ENCODE results near the gene STAT3.

STAT3 gene

GRCh38 chr17:42286411-42287221, 101.6 kb downstream of the STAT3 start:
- no peak overlapping the region for H3K4me3 ChIP-seq (replicated peaks; ENCODE audit: low read depth, low read length)
- no peak for TF ChIP-seq CTCF (IDR thresholded peaks at IDR 0.05; ENCODE audit: low read depth, low read length, missing control alignments)
- DNase-seq (ENCODE audit: extremely low read depth, low read depth) = no peak

- no peak for TF ChIP-seq CTCF (IDR thresholded peaks at IDR 0.05; ENCODE audit: low read depth, low read length, missing control alignments)
- no peak for DNase-seq (ENCODE audit: extremely low read depth, low read depth)
- no peak overlapping the region for H3K4me3 ChIP-seq (replicated peaks; ENCODE audit: low read depth, low read length)
Observed at GRCh38 chr17:42285346-42286050, 102.7 kb downstream of the STAT3 start.

GRCh38 chr17:42284566-42284965, 103.7 kb downstream of the STAT3 start:
- H3K4me3 ChIP-seq (replicated peaks; ENCODE audit: low read depth, low read length) = no peak overlapping the region
- DNase-seq (ENCODE audit: extremely low read depth, low read depth) = no peak
- no peak for TF ChIP-seq CTCF (IDR thresholded peaks at IDR 0.05; ENCODE audit: low read depth, low read length, missing control alignments)

- no peak for TF ChIP-seq CTCF (IDR thresholded peaks at IDR 0.05; ENCODE audit: low read depth, low read length, missing control alignments)
- H3K4me3 ChIP-seq (replicated peaks; ENCODE audit: low read depth, low read length) = no peak overlapping the region
- DNase-seq (ENCODE audit: extremely low read depth, low read depth) = no peak
Observed at GRCh38 chr17:42284024-42284369, 104.2 kb downstream of the STAT3 start.

- no peak for TF ChIP-seq CTCF (IDR thresholded peaks at IDR 0.05; ENCODE audit: low read depth, low read length, missing control alignments)
- no peak overlapping the region for H3K4me3 ChIP-seq (replicated peaks; ENCODE audit: low read depth, low read length)
- DNase-seq (ENCODE audit: extremely low read depth, low read depth) = no peak
Observed at GRCh38 chr17:42283241-42284023, 104.8 kb downstream of the STAT3 start.

- H3K4me3 ChIP-seq (replicated peaks; ENCODE audit: low read depth, low read length) = no peak overlapping the region
- no peak for DNase-seq (ENCODE audit: extremely low read depth, low read depth)
- TF ChIP-seq CTCF (IDR thresholded peaks at IDR 0.05; ENCODE audit: low read depth, low read length, missing control alignments) = no peak
Observed at GRCh38 chr17:42282478-42283080, 105.7 kb downstream of the STAT3 start.

Measured in HFF-Myc (cell line).